Upper lobe of left lung (tissue), 6 donors: ENCODE data around the gene NARF. TPM values are rescaled to one million over a fixed set of nuclear protein-coding genes. Genes with fewer than 3 reads are reported as not detected.
A peak's percentile ranks its signal among the peaks of the same experiment; 100 is the strongest.
"Not testable (repeated sequence)": the region's sequence is repeated elsewhere in the genome, so short reads cannot be mapped to it uniquely, and the experiment has no call there.

ENCODE experiments used
- ATAC-seq, 2 donors: fragments of 200-7000 bp; cut with Tn5 transposase; one replicate each; pipeline ENCODE4 v1.9.1; 2022; ENCODE audit warnings: mild to moderate bottlenecking in 2 of 2, moderate library complexity in 2 of 2; ENCODE audit not compliant: low FRiP score in 2 of 2
- DNase-seq, 2 donors: peaks; one replicate each; pipeline ENCODE4 v3.0.0-alpha.2; 2019 to 2020
- H3K27ac ChIP-seq, 4 donors: fragments of 200-600 bp; sonication (generic); one replicate each; pipeline ENCODE4 v1.5.1; 2016 to 2019
- H3K27me3 ChIP-seq, 4 donors: fragments of 200-600 bp; sonication (generic); one replicate each; pipeline ENCODE4 v1.5.1; 2017 to 2019
- H3K36me3 ChIP-seq, 4 donors: fragments of 200-600 bp; sonication (generic); one replicate each; pipeline ENCODE4 v1.5.1; 2016 to 2019
- H3K4me1 ChIP-seq, 4 donors: fragments of 200-600 bp; sonication (generic); one replicate each; pipeline ENCODE4 v1.5.1; 2018 to 2019
- H3K4me3 ChIP-seq, 4 donors: fragments of 200-600 bp; sonication (generic); one replicate each; pipeline ENCODE4 v1.5.1; 2017 to 2019; ENCODE audit warnings: mild to moderate bottlenecking in 2 of 4, moderate library complexity in 1 of 4
- H3K9me3 ChIP-seq, 4 donors: fragments of 200-600 bp; sonication (generic); one replicate each; pipeline ENCODE4 v1.5.1; 2018 to 2019
- EP300 ChIP-seq, 4 donors: sonication (generic); formaldehyde crosslinking; IDR thresholded peaks; one replicate each; pipeline ENCODE4 v1.5.1; 2017; ENCODE audit warnings: antibody characterized with exemption in 4 of 4, control low read depth in 2 of 4
- POLR2A ChIP-seq, 4 donors: fragments of 450-650 bp; IDR thresholded peaks; one replicate each; pipeline ENCODE4 v1.5.1; 2016 to 2017; ENCODE audit warnings: antibody characterized with exemption in 4 of 4, mild to moderate bottlenecking in 2 of 4
- POLR2AphosphoS5 ChIP-seq, 2 donors: sonication (generic); formaldehyde crosslinking; IDR thresholded peaks; one replicate each; pipeline ENCODE4 v1.5.1; 2017; ENCODE audit warnings: antibody characterized with exemption in 2 of 2
- WGBS, 2 donors: methylation state at CpG; one replicate each; pipeline ENCODE4 v1.1.5; 2017 to 2018; 5-methylcytosine and 5-hydroxymethylcytosine counted together
- total RNA-seq, 6 donors: library from RNA; depleted of rRNA in 4 of 6; stranded (reverse); fragments of >200 nt in 4 of 6; gene quantifications; one replicate each; pipeline versions ENCODE4 v1.1.0 to v1.2.1, GENCODE V29; 2016 to 2021
- TF ChIP-seq, protein P1 (sequence below), 6 experiments: fragments of 450-650 bp in 4 of 6; fragments of 200-600 bp in 2 of 6; sonication (generic) in 2 of 6; IDR thresholded peaks; one replicate each; pipeline ENCODE4 v1.5.1; 2016 to 2019; ENCODE audit warnings: antibody characterized with exemption in 6 of 6
- donor health status: DM: no; HTN: no; CAD: no; lungs with moderate emphysema.
- donor health status: DM: no; HTN: yes; CAD: no; lungs with severe emphysema.

NARF gene
- total RNA-seq, 6 donors from 2014 or later: 28.9 to 77.8 (median 62.6) TPM

DNA sequence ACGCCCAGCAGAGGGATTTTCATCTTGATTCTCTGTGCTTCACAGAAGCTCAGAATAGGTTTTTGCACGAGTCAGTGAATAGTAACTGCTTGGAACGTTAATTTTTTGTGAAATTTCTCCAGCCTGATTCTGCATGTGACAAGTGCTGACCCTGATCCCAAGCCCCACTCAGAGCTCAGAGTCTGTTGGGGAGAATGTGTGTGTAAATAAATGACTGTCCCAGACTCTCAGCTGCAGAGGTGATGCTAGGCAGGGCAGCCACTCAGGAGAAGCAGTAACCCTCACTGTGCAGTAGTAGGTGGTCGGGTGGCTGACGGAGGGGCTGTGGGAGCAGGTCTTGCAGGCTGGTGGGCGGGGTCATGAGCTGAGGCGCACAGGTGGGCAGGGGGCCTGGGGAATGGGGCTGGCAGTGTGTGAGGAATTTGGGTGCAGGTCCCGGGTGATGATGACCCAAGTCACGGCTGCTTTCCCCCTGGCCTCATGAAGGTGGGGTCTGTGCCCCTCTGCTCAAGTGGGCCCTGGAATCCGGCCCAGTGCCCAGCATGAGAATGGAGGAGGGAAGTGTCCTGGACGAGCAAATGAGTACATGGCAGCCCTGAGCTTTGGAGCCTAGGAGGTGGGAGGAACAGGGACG is 44.7 kb downstream of the NARF start:
- Histone ChIP-seq H3K36me3 (no peaks in the 10 kb centered on the region), H3K27ac (no peak overlapping the region), H3K4me3 (no peak overlapping the region), H3K4me1 (peaks cover under 1 to 2% (median 1%) of the 10 kb centered on the region in 4 donors), H3K9me3 (no peaks in the 10 kb centered on the region), H3K27me3 (no peaks in the 10 kb centered on the region)
- TF ChIP-seq EP300 (IDR thresholded peaks at IDR 0.05) (no peak), POLR2A (IDR thresholded peaks at IDR 0.05) (no peak), POLR2AphosphoS5 (IDR thresholded peaks at IDR 0.05) (no peak)
- TF ChIP-seq, protein P1, sequence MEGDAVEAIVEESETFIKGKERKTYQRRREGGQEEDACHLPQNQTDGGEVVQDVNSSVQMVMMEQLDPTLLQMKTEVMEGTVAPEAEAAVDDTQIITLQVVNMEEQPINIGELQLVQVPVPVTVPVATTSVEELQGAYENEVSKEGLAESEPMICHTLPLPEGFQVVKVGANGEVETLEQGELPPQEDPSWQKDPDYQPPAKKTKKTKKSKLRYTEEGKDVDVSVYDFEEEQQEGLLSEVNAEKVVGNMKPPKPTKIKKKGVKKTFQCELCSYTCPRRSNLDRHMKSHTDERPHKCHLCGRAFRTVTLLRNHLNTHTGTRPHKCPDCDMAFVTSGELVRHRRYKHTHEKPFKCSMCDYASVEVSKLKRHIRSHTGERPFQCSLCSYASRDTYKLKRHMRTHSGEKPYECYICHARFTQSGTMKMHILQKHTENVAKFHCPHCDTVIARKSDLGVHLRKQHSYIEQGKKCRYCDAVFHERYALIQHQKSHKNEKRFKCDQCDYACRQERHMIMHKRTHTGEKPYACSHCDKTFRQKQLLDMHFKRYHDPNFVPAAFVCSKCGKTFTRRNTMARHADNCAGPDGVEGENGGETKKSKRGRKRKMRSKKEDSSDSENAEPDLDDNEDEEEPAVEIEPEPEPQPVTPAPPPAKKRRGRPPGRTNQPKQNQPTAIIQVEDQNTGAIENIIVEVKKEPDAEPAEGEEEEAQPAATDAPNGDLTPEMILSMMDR (IDR thresholded peaks at IDR 0.05): no peak
- DNase-seq (no peak), ATAC-seq (peak in 1 of 2 donors; percentile 57)
- WGBS, 2 donors: 71 to 78% methylated on average over 5 to 12 of the region's 12 CpGs

DNA sequence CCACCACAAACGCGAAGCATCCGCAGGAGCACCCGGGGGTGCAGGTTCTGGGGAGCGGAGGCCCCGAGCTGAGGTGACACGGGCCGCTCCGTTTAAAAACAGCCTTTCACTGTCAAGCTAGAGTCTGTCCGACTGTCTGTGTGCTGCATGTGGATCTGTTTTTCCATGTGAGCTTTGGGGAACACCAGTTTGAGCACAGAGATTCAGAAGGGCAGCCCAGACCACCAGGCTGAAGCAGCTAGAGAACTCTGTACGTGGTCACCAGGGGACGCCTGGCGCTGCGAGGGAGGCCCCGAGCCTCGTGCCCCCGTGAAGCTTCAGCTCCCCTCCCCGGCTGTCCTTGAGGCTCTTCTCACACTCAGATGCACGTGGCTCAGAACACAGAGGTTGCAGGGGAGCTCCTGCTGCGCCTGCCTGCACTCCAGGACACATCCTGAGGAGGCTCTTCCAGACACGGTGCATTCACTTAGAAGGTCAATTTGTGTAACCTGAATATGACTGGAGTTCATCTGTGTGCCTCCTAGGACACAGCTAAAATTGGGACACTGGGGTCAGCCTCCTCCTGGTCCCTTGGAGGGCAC is 45.3 kb downstream of the NARF start:
- H3K9me3 ChIP-seq: no peaks in the 10 kb centered on the region
- 76 to 78% methylated on average over 7 to 21 of the region's 21 CpGs for WGBS, 2 donors
- no peaks in the 10 kb centered on the region for H3K36me3 ChIP-seq
- ATAC-seq (peak in 1 of 2 donors; percentile 11), DNase-seq (no peak)
- no peak for TF ChIP-seq POLR2A (IDR thresholded peaks at IDR 0.05)
- no peak for TF ChIP-seq POLR2AphosphoS5 (IDR thresholded peaks at IDR 0.05)
- TF ChIP-seq, protein P1 (IDR thresholded peaks at IDR 0.05): no peak
- no peak for TF ChIP-seq EP300 (IDR thresholded peaks at IDR 0.05)
- no peaks in the 10 kb centered on the region for H3K4me1 ChIP-seq
- no peaks in the 10 kb centered on the region for H3K27me3 ChIP-seq
- no peak overlapping the region for H3K4me3 ChIP-seq
- H3K27ac ChIP-seq: no peak overlapping the region

DNA sequence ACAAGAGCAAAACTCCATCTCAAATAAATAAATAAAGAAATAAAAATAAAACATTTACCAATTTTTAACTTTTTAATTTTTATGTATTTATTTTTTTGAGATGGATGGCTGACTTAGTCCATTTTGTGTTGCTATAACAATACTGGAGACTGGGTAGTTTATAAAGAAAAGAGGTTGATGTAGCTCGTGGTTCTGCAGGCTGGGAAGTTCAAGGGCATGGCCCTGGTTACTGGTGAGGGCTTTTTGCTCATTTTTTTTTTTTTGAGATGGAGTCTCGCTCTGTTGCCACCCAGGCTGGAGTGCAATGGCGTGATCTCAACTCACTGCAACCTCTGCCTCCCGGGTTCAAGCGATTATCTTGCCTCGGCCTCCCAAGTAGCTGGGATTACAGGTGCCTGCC is 46.8 kb downstream of the NARF start:
- H3K36me3 ChIP-seq: no peaks in the 10 kb centered on the region
- no peak for ATAC-seq
- WGBS, 2 donors: 93 to 96% methylated on average over 6 of the region's 6 CpGs

DNA sequence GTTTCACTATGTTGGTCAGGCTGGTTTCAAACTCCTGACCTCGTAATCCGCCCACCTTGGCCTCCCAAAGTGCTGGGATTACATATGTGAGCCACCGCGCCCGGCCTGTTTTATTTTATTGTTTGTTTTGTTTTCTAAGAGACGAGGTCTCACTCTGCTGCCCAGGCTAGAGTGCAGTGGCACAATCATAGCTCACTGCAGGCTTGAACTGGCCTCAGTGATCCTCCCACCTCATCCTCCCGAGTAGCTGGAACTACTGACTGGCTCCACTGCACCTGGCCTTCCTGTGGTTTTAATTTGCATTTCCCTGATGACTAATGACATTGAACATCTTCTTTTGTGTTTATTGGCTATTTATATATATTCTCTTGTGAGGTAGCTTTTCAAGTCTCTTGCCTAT is 47.9 kb downstream of the NARF start:
- not testable (repeated sequence) for H3K36me3 ChIP-seq, H3K4me3 ChIP-seq, ATAC-seq, H3K9me3 ChIP-seq, H3K27me3 ChIP-seq, H3K27ac ChIP-seq, H3K4me1 ChIP-seq, DNase-seq
- 77 to 78% methylated on average over 7 of the region's 7 CpGs for WGBS, 2 donors

More for the DNA sequence above, 46.8 kb downstream of the NARF start:
- Histone ChIP-seq H3K27me3 (no peaks in the 10 kb centered on the region), H3K4me1 (no peaks in the 10 kb centered on the region), H3K9me3 (no peaks in the 10 kb centered on the region), H3K4me3 (no peak overlapping the region), H3K27ac (no peak overlapping the region)
- TF ChIP-seq EP300 (IDR thresholded peaks at IDR 0.05) (no peak), POLR2A (IDR thresholded peaks at IDR 0.05) (no peak)
- TF ChIP-seq, protein P1 (IDR thresholded peaks at IDR 0.05): no peak
- DNase-seq: no peak

DNA sequence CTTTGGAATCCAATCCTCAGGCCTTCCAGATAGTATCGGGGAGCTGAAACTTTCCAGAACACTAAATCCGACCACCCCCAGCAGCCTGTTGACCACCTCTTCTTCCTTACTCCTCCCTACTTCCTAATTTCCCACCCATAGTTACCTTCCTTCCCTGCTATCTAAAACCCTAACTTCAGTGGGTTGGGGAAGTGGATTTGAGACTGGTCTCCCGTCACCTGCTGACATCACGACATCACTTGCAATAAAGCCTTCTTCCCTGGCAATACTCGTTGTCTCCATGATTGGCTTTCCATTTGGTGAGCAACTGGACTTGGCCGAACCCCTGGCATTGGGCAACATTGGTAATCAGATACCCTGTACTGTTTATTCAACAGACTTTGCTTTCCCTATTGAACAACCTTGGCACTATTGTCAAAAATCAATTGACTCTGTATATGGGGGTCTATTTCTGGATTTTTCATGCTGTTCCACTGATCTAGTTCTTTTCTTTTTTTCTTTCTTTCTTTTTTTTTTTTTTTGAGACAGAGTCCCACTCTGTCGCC is 49.2 kb downstream of the NARF start:
- Histone ChIP-seq H3K27me3 (no peaks in the 10 kb centered on the region), H3K27ac (no peak overlapping the region), H3K4me3 (no peak overlapping the region), H3K36me3 (no peaks in the 10 kb centered on the region), H3K4me1 (no peaks in the 10 kb centered on the region), H3K9me3 (no peaks in the 10 kb centered on the region)
- no peak for DNase-seq
- no peak for ATAC-seq
- WGBS, 2 donors: 79 to 89% methylated on average over 7 of the region's 7 CpGs
- TF ChIP-seq EP300 (IDR thresholded peaks at IDR 0.05) (no peak), POLR2A (IDR thresholded peaks at IDR 0.05) (no peak), POLR2AphosphoS5 (IDR thresholded peaks at IDR 0.05) (no peak)
- TF ChIP-seq, protein P1 (IDR thresholded peaks at IDR 0.05): no peak

DNA sequence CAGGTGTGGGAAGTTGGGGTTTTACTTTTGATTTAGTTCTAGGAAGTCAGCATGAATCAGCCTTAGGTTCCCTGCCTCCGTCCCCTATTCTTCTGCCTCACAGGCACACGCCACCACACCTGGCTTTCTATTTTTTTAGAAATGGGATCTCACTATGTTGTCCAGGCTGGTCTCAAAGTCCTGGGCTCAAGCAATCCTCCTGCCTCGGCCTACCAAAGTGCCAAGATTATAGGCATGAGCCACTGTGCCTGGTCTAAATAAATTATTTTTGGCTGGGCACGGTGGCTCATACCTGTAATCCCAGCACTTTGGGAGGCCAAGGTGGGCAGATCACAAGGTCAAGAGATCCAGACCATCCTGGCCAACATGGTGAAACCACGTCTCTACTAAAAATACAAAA is 53.1 kb downstream of the NARF start:
- 92 to 93% methylated on average over 5 of the region's 5 CpGs for WGBS, 2 donors
- H3K9me3 ChIP-seq, H3K4me1 ChIP-seq, DNase-seq, ATAC-seq, H3K27me3 ChIP-seq, H3K4me3 ChIP-seq, H3K27ac ChIP-seq, H3K36me3 ChIP-seq: not testable (repeated sequence)

DNA sequence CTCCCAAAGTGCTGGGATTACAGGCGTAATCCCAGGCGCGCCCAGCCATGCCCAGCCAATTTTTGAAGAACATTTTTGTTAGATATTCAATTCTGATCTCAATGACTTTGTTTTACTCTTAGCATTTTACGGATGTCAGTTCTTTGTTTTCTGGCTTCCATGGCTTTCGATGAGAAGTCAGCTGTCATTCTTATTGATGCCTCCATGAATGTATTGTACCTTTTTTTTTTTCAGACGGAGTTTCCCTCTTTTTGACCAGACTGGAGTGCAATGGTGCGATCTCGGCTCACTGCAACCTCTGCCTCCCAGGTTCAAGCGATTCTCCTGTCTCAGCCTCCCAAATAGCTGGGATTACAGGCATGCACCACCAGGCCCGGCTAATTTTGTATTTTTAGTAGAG is 55.3 kb downstream of the NARF start:
- not testable (repeated sequence) for DNase-seq
- WGBS, 2 donors: 90 to 97% methylated on average over 10 of the region's 10 CpGs

More for the DNA sequence above, 55.3 kb downstream of the NARF start:
- not testable (repeated sequence) for H3K9me3 ChIP-seq, H3K4me1 ChIP-seq, H3K27ac ChIP-seq, H3K27me3 ChIP-seq, H3K4me3 ChIP-seq, H3K36me3 ChIP-seq, ATAC-seq
